ENCODE measurements around the gene FAM50B.

Gene FAM50B

DNA sequence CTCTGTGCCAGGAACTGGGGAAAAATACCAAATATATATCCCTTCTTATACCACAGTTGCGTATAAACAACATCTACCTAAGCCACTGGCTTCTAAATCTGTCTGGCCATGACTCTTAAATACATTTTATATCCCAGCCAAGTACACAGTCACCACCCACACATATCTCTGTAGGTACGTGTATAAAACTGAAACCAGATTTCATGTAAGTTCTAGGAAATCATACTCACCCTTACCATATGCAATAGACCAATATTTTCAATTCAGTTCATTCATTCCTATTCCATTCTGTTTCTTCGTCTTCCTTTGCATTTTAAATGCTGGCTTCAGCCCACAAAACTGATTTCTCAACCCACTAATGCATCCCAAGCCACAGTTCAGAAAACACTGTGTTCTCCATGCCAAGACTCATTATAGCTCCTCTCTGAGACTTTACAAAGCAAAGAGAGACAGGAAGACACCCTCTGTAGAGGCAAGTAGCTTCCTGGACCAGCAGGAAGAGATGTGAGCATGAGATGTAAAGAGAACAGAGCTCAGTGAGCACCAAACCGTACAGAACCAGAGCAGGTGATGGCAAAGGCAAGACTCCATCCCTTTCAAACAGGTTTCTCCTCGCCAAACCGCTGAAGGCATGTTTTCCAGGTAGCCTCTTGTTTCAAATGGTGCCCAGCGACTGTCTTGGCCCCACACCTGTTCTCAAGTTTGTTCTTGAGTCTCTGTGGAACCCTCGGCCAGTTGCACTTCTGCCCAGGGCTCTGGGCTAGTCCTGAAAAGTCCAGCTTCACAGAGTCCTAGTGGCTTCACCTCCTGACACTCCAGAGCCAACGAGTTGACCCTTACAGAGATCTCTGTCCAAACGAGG, 18.7 kb downstream of the FAM50B start:
- no peak overlapping the region for H3K4me3 ChIP-seq (ENCODE audit: low read depth, low read length)
- TF ChIP-seq, protein P1, sequence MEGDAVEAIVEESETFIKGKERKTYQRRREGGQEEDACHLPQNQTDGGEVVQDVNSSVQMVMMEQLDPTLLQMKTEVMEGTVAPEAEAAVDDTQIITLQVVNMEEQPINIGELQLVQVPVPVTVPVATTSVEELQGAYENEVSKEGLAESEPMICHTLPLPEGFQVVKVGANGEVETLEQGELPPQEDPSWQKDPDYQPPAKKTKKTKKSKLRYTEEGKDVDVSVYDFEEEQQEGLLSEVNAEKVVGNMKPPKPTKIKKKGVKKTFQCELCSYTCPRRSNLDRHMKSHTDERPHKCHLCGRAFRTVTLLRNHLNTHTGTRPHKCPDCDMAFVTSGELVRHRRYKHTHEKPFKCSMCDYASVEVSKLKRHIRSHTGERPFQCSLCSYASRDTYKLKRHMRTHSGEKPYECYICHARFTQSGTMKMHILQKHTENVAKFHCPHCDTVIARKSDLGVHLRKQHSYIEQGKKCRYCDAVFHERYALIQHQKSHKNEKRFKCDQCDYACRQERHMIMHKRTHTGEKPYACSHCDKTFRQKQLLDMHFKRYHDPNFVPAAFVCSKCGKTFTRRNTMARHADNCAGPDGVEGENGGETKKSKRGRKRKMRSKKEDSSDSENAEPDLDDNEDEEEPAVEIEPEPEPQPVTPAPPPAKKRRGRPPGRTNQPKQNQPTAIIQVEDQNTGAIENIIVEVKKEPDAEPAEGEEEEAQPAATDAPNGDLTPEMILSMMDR (IDR thresholded peaks at IDR 0.05; ENCODE audit: low read depth, low read length), result no peak
- no peak for DNase-seq
- H3K36me3 ChIP-seq, result no peaks in the 10 kb centered on the region
- H3K9me3 ChIP-seq, result no peaks in the 10 kb centered on the region
- H3K27me3 ChIP-seq, result peaks cover under 1% of the 10 kb centered on the region; the same call in 1 of the 2 replicates
- no peaks in the 10 kb centered on the region for H3K4me1 ChIP-seq

DNA sequence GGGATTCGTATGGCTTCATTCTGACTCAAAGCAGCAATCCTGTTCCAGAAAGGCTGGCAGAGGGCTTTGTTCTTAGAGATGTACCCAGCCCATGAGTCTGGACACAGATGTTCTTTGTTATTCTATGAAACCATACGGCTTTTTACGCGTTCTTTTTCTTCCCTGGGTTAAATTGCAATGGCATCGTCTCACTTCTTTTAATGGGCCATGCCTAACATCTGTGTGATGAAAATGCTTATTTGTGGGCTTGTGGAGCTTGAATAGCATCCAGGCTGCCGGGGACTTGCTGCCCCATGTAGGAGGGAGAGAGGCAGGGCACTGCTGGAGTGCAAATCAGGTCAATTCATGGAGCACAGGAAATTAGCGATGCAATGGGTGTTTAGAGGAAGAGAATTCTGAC, 19.4 kb downstream of the FAM50B start:
- no peak for DNase-seq
- TF ChIP-seq, protein P1 (IDR thresholded peaks at IDR 0.05; ENCODE audit: low read depth, low read length), result no peak
- no peaks in the 10 kb centered on the region for H3K36me3 ChIP-seq
- H3K4me3 ChIP-seq (ENCODE audit: low read depth, low read length), result no peak overlapping the region
- no peaks in the 10 kb centered on the region for H3K9me3 ChIP-seq
- no peaks in the 10 kb centered on the region for H3K4me1 ChIP-seq
- peaks cover 3% of the 10 kb centered on the region for H3K27me3 ChIP-seq

DNA sequence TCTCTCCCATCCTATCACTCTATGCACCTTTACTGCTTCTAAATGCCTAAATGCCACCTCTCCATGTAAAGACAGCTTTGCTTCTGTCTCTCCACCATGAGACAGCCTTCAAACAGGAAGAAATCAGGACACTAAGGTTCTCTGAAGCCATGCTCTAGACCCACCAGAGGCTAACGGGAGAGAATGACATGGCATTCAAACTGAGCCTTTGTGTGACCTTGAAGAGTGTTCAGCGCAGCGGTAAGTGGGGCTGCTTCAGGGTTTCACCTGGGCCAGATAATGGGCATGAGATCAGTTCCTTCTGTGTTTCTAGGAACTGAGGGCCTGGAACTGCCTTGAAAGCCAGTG, 20.1 kb downstream of the FAM50B start:
- Histone ChIP-seq H3K27me3 (peaks cover 3% of the 10 kb centered on the region), H3K4me1 (no peaks in the 10 kb centered on the region), H3K36me3 (no peaks in the 10 kb centered on the region), H3K4me3 (ENCODE audit: low read depth, low read length) (no peak overlapping the region), H3K9me3 (no peaks in the 10 kb centered on the region)
- TF ChIP-seq, protein P1 (IDR thresholded peaks at IDR 0.05; ENCODE audit: low read depth, low read length), result no peak
- no peak for DNase-seq

DNA sequence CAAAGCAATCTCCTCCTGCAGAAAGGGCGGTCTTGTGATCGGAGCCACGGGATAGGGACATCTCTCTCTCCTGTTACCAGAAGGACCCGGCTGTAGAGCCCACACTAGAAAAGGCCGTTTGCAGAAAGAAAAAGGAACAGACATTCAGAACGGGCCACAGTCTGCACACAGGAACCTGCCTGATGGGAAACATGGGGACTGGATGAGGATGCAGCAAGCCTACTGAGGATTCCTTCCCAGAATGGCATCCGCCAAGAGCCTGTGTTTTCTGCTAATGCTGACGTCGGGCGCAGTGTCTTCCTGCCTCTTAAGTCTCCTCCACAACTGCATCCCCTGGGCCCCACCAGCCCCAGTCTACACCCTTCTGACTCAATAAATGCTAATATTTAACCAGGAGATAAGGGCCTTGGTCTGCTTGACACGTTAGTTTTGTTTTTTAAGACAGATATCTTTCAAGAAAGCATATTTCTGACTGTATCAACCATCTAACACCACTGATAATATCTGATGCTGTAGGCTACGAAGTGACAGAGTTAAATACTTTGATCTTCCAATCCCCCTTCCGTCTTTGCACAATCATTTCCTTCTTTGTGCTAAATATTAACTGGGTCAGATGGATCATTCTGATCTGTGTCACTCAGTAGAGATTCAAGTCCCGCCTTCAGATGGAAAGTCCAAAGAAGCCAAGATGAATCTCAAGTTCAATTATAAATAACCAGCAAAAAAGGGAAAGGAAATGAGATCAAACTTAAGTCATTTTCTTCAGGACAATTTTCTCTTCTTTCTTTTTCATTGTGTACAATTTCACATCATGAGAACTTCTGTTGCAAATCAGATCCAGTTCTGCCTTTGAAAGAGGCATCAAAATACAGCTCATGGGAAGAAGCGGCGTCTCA, 20.7 kb downstream of the FAM50B start:
- peaks cover 3% of the 10 kb centered on the region for H3K27me3 ChIP-seq
- H3K36me3 ChIP-seq, result no peaks in the 10 kb centered on the region
- H3K9me3 ChIP-seq, result no peaks in the 10 kb centered on the region
- H3K4me3 ChIP-seq (ENCODE audit: low read depth, low read length), result no peak overlapping the region
- no peak for DNase-seq
- TF ChIP-seq, protein P1 (IDR thresholded peaks at IDR 0.05; ENCODE audit: low read depth, low read length), result no peak
- H3K4me1 ChIP-seq, result no peaks in the 10 kb centered on the region

DNA sequence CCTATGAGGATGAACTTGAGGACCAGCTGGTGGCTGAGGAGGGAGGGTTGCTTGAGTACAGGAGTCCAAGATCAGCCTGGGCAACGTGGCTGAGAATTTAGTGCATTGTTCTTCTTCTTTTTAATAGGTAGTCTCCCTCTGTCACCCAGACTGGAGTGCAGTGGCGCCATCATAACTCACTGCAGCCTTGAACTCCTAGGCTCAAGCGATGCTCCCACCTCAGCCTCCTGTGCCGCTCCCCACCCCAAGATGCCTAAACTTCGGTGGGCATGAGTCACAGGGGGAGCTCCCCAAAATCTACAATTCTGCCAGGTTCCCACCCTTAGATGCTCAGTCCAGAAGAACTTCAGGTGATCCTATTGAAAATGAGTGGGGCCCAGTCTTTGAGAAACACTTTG, 21.4 kb downstream of the FAM50B start:
- Histone ChIP-seq H3K4me3 (ENCODE audit: low read depth, low read length) (no peak overlapping the region), H3K9me3 (no peaks in the 10 kb centered on the region), H3K27me3 (peaks cover 3% of the 10 kb centered on the region), H3K4me1 (no peaks in the 10 kb centered on the region), H3K36me3 (no peaks in the 10 kb centered on the region)
- TF ChIP-seq, protein P1 (IDR thresholded peaks at IDR 0.05; ENCODE audit: low read depth, low read length), result no peak
- no peak for DNase-seq

Measured in BE2C (cell line).